ENCODE data around the gene PYGO1.
A peak's percentile ranks its signal among the peaks of the same experiment; 100 is the strongest.
"Not testable (repeated sequence)": the region's sequence is repeated elsewhere in the genome, so short reads cannot be mapped to it uniquely, and the experiment has no call there.

The PYGO1 gene

GRCh38 chr15:55505407-55505806 is 82.7 kb downstream of the PYGO1 start:
- not testable (repeated sequence) for DNase-seq (ENCODE audit: low read depth in 2 of 2)

GRCh38 chr15:55499151-55499550 is 89.0 kb downstream of the PYGO1 start:
- no peak for DNase-seq (ENCODE audit: low read depth in 2 of 2)

GRCh38 chr15:55498109-55498938 is 89.8 kb downstream of the PYGO1 start:
- peak; percentile 57 to 63 for DNase-seq (ENCODE audit: low read depth in 2 of 2)

- DNase-seq (ENCODE audit: low read depth in 2 of 2) = no peak
These were observed 91.4 kb downstream of the PYGO1 start for GRCh38 chr15:55496716-55497115.

- DNase-seq (ENCODE audit: low read depth in 2 of 2) = no peak
These were observed 93.2 kb downstream of the PYGO1 start for GRCh38 chr15:55494931-55495330.

GRCh38 chr15:55488952-55489600 is 99.1 kb downstream of the PYGO1 start:
- DNase-seq (ENCODE audit: low read depth in 2 of 2) = not testable (repeated sequence)

Data from fibroblast of skin of left quadriceps (primary cell).